Measurements from ENCODE around the gene SLC25A39. TPM values are rescaled to one million over a fixed set of nuclear protein-coding genes. Genes with fewer than 3 reads are reported as not detected.

The SLC25A39 gene
- total and polyA plus RNA-seq, 2 of the 4 experiments (the other 2 are of a cell fraction): 49.1 to 99.7 TPM

- H3K4ac ChIP-seq (ENCODE audit: low read depth, low read length): no peak overlapping the region
These were observed 35.5 kb upstream of the SLC25A39 start for GRCh38 chr17:44360144-44360533.

More at GRCh38 chr17:44360144-44360533, 35.5 kb upstream of the SLC25A39 start:
- ChIA-PET CTCF (no interaction called here), POLR2A (ENCODE audit: unreplicated experiment) (no interaction called here)
- BruUV-seq (replicated peaks): no TSS peak
- Histone ChIP-seq H3K23ac (ENCODE audit: low read depth, low read length) (no peak overlapping the region), H3K36me3 (ENCODE audit: control insufficient read depth, insufficient read depth, low read length) (peaks cover 10% of the 10 kb centered on the region; the same call in 1 of the 2 replicates), H3K9me1 (ENCODE audit: insufficient read depth, low read length) (peaks cover 8% of the 10 kb centered on the region; the same call in 1 of the 2 replicates), H2AK5ac (ENCODE audit: low read depth, low read length) (no peak overlapping the region), H3K4me3 (ENCODE audit: insufficient read depth, low read depth, low read length) (no peak overlapping the region), H3K9ac (ENCODE audit: low read depth, low read length) (no peak overlapping the region), H4K91ac (ENCODE audit: insufficient read depth, low read depth, low read length) (no peak overlapping the region), H3K4me2 (ENCODE audit: low read depth, low read length) (no peak overlapping the region), H3K56ac (ENCODE audit: extremely low read depth, insufficient read depth, low read length) (no peak overlapping the region), H2AFZ (replicated peaks; ENCODE audit: low read length, poor library complexity) (no peak overlapping the region), H2AK9ac (replicated peaks; ENCODE audit: low read depth, low read length, poor library complexity) (no peak overlapping the region), H2BK5ac (ENCODE audit: low read depth, low read length, poor library complexity, severe bottlenecking) (no peak overlapping the region), H4K5ac (ENCODE audit: low read depth, low read length) (no peak overlapping the region), H4K20me1 (ENCODE audit: insufficient read depth, low read length) (peaks cover 11% of the 10 kb centered on the region), H3K9me3 (ENCODE audit: control insufficient read depth, insufficient read depth, low read length) (no peaks in the 10 kb centered on the region), H2BK15ac (ENCODE audit: low read depth, low read length) (no peak overlapping the region), H2BK20ac (ENCODE audit: low read depth, low read length) (no peak overlapping the region), H3K4me1 (ENCODE audit: control insufficient read depth, insufficient read depth, low read length) (peaks cover 15% of the 10 kb centered on the region), H3K79me1 (ENCODE audit: low read depth in 1 of 2, low read length in 2 of 2) (peaks cover 4 to 28% of the 10 kb centered on the region in 2 experiments; a peak in 2 of 4 replicates), H3K27ac (ENCODE audit: insufficient read depth, low read length) (no peak overlapping the region), H4K8ac (ENCODE audit: low read depth in 2 of 2, low read length in 2 of 2) (no peak overlapping the region), H3K18ac (ENCODE audit: low read depth, low read length) (no peak overlapping the region), H3K14ac (replicated peaks; ENCODE audit: low read depth, low read length) (no peak overlapping the region), H2BK120ac (ENCODE audit: low read depth, low read length) (no peak overlapping the region), H3K27me3 (ENCODE audit: control insufficient read depth, insufficient read depth, low read length) (peaks cover 2% of the 10 kb centered on the region; the same call in 1 of the 2 replicates)
- dilution Hi-C loops (cut with HindIII; ENCODE audit: low sequenced_read_pairs, unreplicated experiment): no loop called here
- in situ Hi-C loops (cut with MboI; ENCODE audit: low sequenced_read_pairs): no loop called here
- no peak for ATAC-seq (ENCODE audit: low read depth)
- intact Hi-C loops (cut with micrococcal nuclease): loop anchor here (1.0 kb wide), 1 partner anchor 163 kb away; no protein-coding TSS in a partner anchor
- TF ChIP-seq FOS (IDR thresholded peaks at IDR 0.05; ENCODE audit: low read depth, low read length): no peak
- WGBS, 2 experiments (ENCODE audit: extremely low coverage in 2 of 2, insufficient read length in 1 of 2): no CpG with 5 or more reads among the region's 6 CpGs
- no peak for DNase-seq

Data from IMR-90 (cell line).